Urinary bladder (tissue), 4 donors: ENCODE results near the gene ASB5. TPM values are rescaled to one million over a fixed set of nuclear protein-coding genes. Genes with fewer than 3 reads are reported as not detected.

Source experiments
- DNase-seq: peaks from one replicate; pipeline ENCODE4 v3.0.0-alpha.2; 2015; ENCODE audit errors: extremely low spot score
- H3K27ac ChIP-seq: one replicate; pipeline ENCODE4 v1.5.1; 2013; ENCODE audit warnings: low read depth, mild to moderate bottlenecking, moderate library complexity
- H3K36me3 ChIP-seq: one replicate; pipeline ENCODE4 v1.6.1; 2013; ENCODE audit warnings: mild to moderate bottlenecking, moderate library complexity; ENCODE audit not compliant: insufficient read depth
- H3K4me1 ChIP-seq: one replicate; pipeline ENCODE4 v1.6.1; 2013; ENCODE audit warnings: mild to moderate bottlenecking, moderate library complexity; ENCODE audit not compliant: insufficient read depth
- H3K4me3 ChIP-seq: one replicate; pipeline ENCODE4 v1.5.1; 2013; ENCODE audit warnings: low read depth, low read length
- WGBS: extraction: QIAGEN DNeasy Blood & Tissue Kit; methylation state at CpG from one replicate; pipeline ENCODE4 v1.1.7; 2013; 5-methylcytosine and 5-hydroxymethylcytosine counted together
- polyA plus RNA-seq: library from polyadenylated mRNA; stranded (reverse); fragments of 200-250 nt; gene quantifications from one replicate; pipeline ENCODE4 v1.2.3, GENCODE V29; 2013
- total RNA-seq: library from RNA; depleted of rRNA; stranded (reverse); fragments of >200 nt; gene quantifications from one replicate; pipeline ENCODE4 v1.2.3, GENCODE V29; 2014
- donor health status: healthy with polysubstance abuse.
- donor health status: healthy.

ASB5 gene
- total and polyA plus RNA-seq, 2 donors, result 40.0 to 40.8 TPM

DNA sequence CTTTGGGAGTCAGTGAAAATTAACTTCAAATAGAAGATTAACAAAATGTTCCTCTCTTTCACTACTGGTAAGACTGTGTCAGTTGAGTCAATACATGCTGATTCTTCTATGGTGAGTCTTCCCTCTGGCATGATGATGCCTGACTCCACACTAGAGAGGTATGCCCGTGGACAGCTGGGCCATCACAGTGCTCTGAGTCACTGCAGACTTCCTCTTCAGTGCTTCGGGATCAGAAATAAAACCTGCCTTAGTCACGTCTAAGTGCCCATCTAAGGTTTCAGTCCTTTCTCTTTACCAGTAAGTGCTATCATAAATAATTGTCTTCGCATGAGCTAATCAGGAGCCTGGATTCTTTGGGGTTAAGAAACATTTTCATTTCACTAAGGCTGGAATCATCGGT lies 1.6 kb upstream of the ASB5 start:
- no peak overlapping the region for H3K27ac ChIP-seq
- H3K4me3 ChIP-seq, result no peak overlapping the region
- no peaks in the 10 kb centered on the region for H3K36me3 ChIP-seq
- H3K4me1 ChIP-seq, result no peaks in the 10 kb centered on the region
- WGBS, result 31% methylated on average over 5 of the region's 5 CpGs
- no peak for DNase-seq

DNA sequence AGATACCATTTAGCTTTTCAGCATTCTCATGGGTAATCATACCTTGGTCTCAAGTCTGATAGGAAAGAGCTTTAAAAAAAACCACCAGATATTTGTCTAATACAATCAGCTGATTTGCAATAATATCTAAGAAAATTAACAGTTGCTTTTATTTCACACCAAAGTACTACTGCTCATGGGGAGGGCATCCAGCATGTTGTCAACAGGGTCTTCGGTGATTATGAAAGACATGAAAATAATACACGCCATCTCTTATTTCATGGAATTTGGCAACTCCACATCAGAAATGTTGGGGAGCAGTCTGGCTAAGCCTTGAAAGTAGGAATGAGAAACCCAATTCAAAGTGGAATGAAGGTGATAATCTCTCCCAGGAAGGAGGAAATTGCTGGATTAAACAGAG lies 3.0 kb downstream of the ASB5 start:
- DNase-seq, result no peak
- Histone ChIP-seq H3K4me3 (no peak overlapping the region), H3K4me1 (no peaks in the 10 kb centered on the region), H3K27ac (no peak overlapping the region), H3K36me3 (no peaks in the 10 kb centered on the region)
- 89% methylated on average over 2 of the region's 2 CpGs for WGBS

DNA sequence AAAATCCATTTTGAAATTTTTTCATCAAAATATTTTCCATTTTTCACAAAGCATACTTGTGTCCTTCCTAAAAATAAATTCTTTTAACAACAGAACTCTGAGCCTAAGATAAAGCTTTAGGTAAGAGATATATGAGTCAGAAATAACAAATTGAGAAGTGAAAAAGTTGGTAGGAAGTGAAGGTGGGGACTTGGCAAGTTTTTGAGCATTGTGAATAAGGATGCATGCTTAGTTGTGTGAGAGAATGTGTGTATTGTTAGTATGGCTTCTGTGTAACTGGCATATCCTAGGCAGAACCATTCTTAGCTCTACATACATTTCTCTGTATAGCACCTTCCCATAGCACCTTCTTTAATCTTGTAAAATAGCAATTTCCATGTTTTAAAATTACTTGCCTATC lies 6.8 kb downstream of the ASB5 start:
- no peaks in the 10 kb centered on the region for H3K4me1 ChIP-seq
- H3K27ac ChIP-seq, result no peak overlapping the region
- no peaks in the 10 kb centered on the region for H3K36me3 ChIP-seq
- no peak for DNase-seq
- no peak overlapping the region for H3K4me3 ChIP-seq

DNA sequence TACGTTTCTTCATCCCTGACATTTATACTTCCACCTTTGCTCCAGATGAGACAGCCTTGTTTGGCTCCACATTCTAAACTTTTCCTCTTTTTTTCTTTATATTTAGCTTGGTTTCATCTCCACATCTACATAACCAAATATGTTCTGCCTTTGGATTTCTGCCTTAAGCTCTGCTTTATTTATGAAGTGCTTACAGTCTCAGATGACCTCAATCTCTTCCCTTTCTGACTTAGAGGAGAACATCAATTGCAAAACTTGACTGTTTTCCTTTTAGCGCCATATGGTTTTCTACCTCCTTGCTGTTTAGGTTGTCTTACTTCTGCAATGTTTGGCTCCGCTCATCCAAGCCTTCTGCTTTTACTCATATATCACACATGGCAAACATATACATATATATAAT lies 7.5 kb downstream of the ASB5 start:
- no peaks in the 10 kb centered on the region for H3K36me3 ChIP-seq

DNA sequence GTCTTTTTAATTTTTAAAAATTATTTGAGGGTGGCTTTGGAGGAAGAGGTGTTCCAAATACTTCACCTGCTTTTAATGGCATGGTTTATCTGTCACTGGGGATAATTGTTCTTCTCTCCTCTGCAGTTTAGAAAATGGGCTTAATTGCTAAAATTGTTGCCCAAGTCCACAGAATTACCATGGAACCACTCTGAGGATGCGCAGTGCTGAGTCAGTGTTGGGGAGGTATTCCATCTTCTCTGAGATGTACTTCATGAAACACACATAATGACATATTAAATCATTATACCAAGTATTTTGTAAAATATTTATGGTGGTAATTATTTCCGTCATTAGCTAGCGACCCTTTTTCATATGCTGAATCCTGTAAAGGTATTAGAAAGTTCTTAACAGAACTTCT lies 8.0 kb downstream of the ASB5 start:
- no peaks in the 10 kb centered on the region for H3K4me1 ChIP-seq
- no peak overlapping the region for H3K4me3 ChIP-seq
- no peaks in the 10 kb centered on the region for H3K36me3 ChIP-seq
- H3K27ac ChIP-seq, result no peak overlapping the region
- WGBS, result 85% methylated on average over 3 of the region's 3 CpGs
- no peak for DNase-seq

More for the DNA sequence above, 7.5 kb downstream of the ASB5 start:
- no peak overlapping the region for H3K27ac ChIP-seq
- no peaks in the 10 kb centered on the region for H3K4me1 ChIP-seq
- no peak for DNase-seq
- H3K4me3 ChIP-seq, result no peak overlapping the region
- WGBS, result 45% methylated on average over 3 of the region's 3 CpGs

DNA sequence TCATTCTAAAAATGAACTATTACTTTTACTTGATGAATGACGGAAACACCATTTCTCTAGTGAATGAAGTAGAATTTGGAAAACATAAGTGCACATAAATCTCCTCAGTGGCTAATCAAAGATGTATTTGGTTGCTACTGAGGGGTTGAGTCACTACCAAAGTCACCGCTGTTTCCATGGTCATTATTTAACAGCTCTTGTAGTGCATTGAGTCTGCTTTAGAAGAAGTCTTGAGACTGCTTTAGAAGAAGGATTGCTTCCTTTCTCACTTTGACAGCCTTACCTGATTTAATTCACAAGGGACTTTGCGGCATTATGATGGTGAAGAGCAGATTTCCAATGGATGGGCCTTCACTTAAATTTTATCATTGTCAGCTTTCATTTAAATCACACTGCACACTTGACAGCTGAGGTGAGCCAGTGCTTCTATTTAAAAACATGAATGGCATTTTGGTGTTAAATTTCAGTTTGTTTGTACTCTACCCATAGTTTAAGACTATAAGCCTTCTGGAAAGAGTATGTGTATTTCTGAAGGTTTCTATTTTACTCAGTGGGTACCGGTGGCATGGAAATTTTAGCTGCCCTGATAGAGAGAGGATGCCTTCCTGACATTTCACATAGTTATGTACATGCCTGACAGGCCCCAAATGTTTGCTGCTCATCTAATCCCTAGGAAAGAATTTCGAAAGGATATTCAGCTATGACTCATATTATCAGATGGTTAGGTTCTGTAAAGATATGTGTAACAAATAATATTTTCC lies 9.5 kb downstream of the ASB5 start:
- no peak overlapping the region for H3K4me3 ChIP-seq
- no peaks in the 10 kb centered on the region for H3K4me1 ChIP-seq
- DNase-seq, result no peak

DNA sequence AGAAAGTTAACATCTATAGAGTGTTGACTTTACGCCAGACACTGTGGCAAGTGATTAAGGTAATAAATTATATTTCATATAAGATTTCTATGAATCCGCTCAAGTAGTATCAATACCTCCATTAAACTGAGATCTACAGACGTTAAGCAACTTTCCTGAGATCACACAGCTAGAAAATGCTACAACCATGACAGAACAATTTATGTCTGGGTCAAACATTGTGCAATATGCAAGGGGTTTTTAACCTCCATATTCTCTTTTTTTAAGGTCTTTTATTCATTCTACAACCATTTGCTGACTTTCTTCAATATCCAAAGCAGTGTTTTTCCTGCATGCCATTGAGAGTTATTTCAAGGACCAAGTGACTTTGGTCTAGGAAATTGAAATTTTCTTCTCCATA lies 10.9 kb downstream of the ASB5 start:
- no peak for DNase-seq
- H3K27ac ChIP-seq, result no peak overlapping the region
- no peak overlapping the region for H3K4me3 ChIP-seq
- no peaks in the 10 kb centered on the region for H3K4me1 ChIP-seq
- no peaks in the 10 kb centered on the region for H3K36me3 ChIP-seq
- 94% methylated on average over 3 of the region's 3 CpGs for WGBS

More for the DNA sequence above, 9.5 kb downstream of the ASB5 start:
- H3K27ac ChIP-seq, result no peak overlapping the region
- H3K36me3 ChIP-seq, result no peaks in the 10 kb centered on the region
- 67% methylated on average over 5 of the region's 5 CpGs for WGBS

DNA sequence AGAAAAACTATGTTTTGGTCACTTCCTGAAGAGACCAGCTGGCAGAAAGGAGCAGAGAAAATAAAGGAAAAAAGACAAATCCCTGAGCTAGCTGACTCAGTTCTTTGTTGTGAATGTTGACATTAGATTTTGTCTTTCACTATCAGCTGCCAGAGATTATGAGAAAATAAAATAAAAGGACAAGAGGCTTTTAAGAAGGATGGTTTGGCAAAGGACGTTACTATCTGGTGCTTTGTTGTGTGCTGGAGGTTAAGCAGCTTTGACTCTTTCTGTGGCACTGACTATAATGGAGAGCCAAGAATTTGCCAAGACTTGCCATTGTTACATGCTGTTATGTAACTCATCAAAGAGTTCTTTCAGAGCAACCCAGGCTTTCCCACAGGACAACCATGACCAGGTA lies 12.1 kb downstream of the ASB5 start:
- no peaks in the 10 kb centered on the region for H3K4me1 ChIP-seq
- WGBS, result 8% methylated on average over 1 of the region's 1 CpG
- H3K36me3 ChIP-seq, result no peaks in the 10 kb centered on the region
- H3K27ac ChIP-seq, result no peak overlapping the region
- no peak for DNase-seq
- H3K4me3 ChIP-seq, result no peak overlapping the region

DNA sequence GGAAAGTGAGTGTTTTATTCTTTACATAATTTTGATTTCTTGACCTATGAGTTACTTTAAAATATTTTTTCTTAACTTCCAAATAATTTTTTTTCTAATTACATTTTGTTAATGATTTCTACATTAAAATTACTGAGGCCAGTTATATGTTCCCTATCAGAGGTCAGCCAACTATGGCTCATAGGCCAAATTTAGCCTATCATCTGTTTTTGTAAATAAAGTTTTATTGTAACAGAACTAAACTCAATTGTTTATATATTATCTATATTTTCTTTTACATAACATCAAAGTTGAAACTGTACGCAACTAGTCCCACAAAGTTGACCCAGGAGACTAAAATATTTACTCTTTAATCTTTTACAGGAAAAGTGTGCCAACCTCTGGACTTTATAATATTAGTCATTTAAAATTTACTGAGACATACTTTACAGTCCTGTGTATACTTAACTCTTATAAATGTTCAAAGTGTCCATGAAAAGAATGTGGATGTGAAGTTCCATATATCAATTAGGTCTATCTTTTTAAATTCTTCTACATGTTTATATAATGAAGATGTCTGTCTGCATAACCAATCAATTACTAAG lies 26.2 kb downstream of the ASB5 start:
- 66% methylated on average over 1 of the region's 1 CpG for WGBS
- no peaks in the 10 kb centered on the region for H3K36me3 ChIP-seq
- H3K27ac ChIP-seq, result no peak overlapping the region
- no peaks in the 10 kb centered on the region for H3K4me1 ChIP-seq
- DNase-seq, result no peak
- H3K4me3 ChIP-seq, result no peak overlapping the region

DNA sequence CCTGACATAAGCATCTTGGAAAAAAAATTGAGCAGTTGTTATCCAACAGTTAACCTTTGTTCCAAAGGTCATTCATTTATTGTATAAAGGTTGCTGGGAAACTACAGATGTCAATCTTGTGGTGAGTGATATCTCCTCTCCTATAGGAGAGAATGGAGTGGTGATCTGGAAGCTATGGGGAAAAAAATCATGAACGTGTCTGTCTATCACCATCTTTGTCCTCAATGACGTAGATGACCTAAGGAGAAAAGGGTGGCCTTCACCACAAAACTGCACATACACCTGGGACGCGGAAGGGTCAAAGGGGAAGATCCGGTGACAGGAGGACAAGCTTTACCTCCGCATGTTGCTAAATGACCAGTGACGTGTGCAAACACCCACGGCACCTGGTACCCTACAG lies 27.3 kb downstream of the ASB5 start:
- Histone ChIP-seq H3K36me3 (no peaks in the 10 kb centered on the region), H3K4me1 (no peaks in the 10 kb centered on the region), H3K27ac (no peak overlapping the region), H3K4me3 (no peak overlapping the region)
- DNase-seq, result no peak
- 95% methylated on average over 8 of the region's 8 CpGs for WGBS

DNA sequence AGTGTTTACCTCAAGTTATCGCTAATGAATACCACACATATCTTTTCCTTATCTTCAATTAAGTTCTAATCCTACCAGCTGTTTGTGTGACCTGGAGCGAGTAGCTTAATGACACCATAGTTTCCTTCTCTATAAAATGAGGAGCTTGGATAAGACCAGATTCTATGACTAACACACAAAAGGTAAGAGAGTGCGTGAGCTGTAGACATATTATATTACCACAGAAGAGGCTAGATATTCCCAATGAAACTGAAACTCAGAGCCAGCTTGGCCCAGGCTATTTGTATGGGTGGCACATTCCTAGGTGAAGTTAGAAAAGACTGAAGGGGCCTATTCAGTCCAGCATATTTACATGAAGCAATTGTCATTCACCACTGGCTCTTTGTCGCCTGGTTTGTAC lies 30.2 kb downstream of the ASB5 start:
- no peak for DNase-seq
- Histone ChIP-seq H3K27ac (no peak overlapping the region), H3K4me1 (no peaks in the 10 kb centered on the region), H3K36me3 (no peaks in the 10 kb centered on the region), H3K4me3 (no peak overlapping the region)
- 39% methylated on average over 4 of the region's 4 CpGs for WGBS

DNA sequence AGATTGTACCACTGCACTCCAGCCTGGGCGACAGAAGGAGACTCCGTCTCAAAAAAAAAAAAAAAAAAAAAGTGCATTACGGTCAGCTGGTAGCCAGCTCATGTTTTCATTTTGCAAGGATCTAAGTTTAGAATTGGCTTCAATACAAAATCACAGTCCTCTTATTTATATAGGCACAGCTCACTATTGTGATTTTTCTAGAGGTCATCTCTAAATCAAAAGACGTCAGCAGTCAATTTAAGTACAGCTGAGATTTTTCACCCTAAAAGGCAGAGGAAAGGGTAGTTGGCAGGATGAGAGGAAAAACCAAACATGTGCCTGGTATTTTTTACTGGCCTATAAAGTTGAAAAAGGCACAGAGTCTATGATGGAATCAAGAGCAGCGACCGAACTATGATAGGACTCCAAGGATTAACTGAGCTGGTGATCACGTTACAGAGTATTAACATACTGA lies 30.8 kb downstream of the ASB5 start:
- H3K4me1 ChIP-seq, result no peaks in the 10 kb centered on the region
- 21% methylated on average over 7 of the region's 7 CpGs for WGBS
- H3K4me3 ChIP-seq, result no peak overlapping the region
- DNase-seq, result no peak
- H3K36me3 ChIP-seq, result no peaks in the 10 kb centered on the region
- no peak overlapping the region for H3K27ac ChIP-seq

DNA sequence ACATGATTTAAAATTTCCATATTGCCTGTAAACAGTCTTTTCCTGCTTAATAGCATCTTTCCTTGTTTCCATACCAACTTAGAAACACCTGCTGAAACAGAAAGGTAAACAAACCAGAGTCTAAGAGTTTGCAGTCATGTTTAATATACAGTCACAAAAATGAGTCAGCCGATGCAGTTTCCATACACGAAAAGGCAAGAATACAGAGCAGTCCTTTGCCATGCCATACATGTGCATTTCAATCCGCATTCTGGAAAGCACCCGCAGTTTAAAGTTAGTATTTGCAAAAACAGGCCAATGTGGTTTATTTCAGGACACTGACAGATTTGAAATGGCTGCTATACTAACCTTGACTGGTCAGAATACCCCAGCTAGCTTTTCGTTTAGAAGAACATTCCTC lies 32.1 kb downstream of the ASB5 start:
- Histone ChIP-seq H3K36me3 (no peaks in the 10 kb centered on the region), H3K4me3 (no peak overlapping the region), H3K4me1 (no peaks in the 10 kb centered on the region), H3K27ac (no peak overlapping the region)
- 35% methylated on average over 5 of the region's 5 CpGs for WGBS
- DNase-seq, result no peak

DNA sequence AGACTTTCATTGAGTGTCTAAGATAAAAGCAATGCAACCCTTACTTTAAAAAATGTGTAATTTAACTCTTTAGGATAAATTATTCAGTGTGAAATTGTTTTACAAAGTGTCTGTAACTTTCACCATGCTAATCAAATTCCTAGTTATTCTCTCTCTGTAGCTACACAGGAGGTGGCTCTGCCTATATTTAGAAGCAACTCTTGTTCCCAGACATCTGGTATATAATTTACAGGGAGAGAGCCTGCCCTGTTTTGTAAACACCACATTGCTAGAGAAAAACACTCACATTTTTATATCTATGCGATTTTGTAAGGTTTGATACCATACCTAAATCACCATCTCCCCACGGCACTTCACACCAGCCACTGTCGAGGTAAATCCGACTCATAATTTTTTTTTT lies 38.2 kb downstream of the ASB5 start:
- WGBS, result 27% methylated on average over 4 of the region's 4 CpGs
- no peaks in the 10 kb centered on the region for H3K4me1 ChIP-seq
- H3K4me3 ChIP-seq, result no peak overlapping the region
- no peak for DNase-seq
- no peak overlapping the region for H3K27ac ChIP-seq
- no peaks in the 10 kb centered on the region for H3K36me3 ChIP-seq
